Thyroid gland (tissue), 4 donors: ENCODE data around the gene ARHGEF11. TPM values are rescaled to one million over a fixed set of nuclear protein-coding genes. Genes with fewer than 3 reads are reported as not detected.

Source experiments
- DNase-seq, 2 donors: peaks; one replicate each; pipeline ENCODE4 v3.0.0-alpha.2; 2019
- H3K27ac ChIP-seq, 3 donors: fragments of 200-600 bp; sonication (generic); 1 replicate in 2 of 3; 2 replicates in 1 of 3; pipeline ENCODE4 v1.5.1; 2016 to 2019; ENCODE audit warnings: mild to moderate bottlenecking in 1 of 3, moderate library complexity in 1 of 3
- H3K27me3 ChIP-seq: fragments of 200-600 bp; sonication (generic); one replicate; pipeline ENCODE4 v1.5.1; 2019
- H3K36me3 ChIP-seq, 2 donors: fragments of 200-600 bp; sonication (generic); one replicate each; pipeline ENCODE4 v1.5.1; 2016 to 2019
- H3K4me1 ChIP-seq, 2 donors: fragments of 200-600 bp; sonication (generic); one replicate each; pipeline ENCODE4 v1.5.1; 2017 to 2019
- H3K4me3 ChIP-seq, 3 donors: fragments of 200-600 bp; sonication (generic); replicated peaks in 1 of 3; 1 replicate in 2 of 3; 2 replicates in 1 of 3; pipeline ENCODE4 v1.5.1; 2016; ENCODE audit warnings: mild to moderate bottlenecking in 1 of 3
- H3K9me3 ChIP-seq: fragments of 200-600 bp; sonication (generic); one replicate; pipeline ENCODE4 v1.5.1; 2017
- POLR2A ChIP-seq, 2 donors: fragments of 450-650 bp; IDR thresholded peaks; one replicate each; pipeline ENCODE4 v1.6.1; 2017; ENCODE audit warnings: antibody characterized with exemption in 2 of 2, mild to moderate bottlenecking in 2 of 2, moderate library complexity in 1 of 2
- WGBS, 2 donors: methylation state at CpG; one replicate each; pipeline ENCODE4 v1.1.5; 2017; 5-methylcytosine and 5-hydroxymethylcytosine counted together
- intact Hi-C: fragments of 100-400 bp; cut with DNase I; formaldehyde crosslinking; loops from one replicate; pipeline ENCODE4 v1.15.1; 2023
- total RNA-seq, 4 donors: library from RNA; depleted of rRNA; stranded (reverse); fragments of >200 nt; gene quantifications; one replicate each; pipeline ENCODE4 v1.2.3, GENCODE V29; 2016
- TF ChIP-seq, protein P1 (sequence below), 6 experiments: fragments of 200-600 bp in 3 of 6; fragments of 450-650 bp in 3 of 6; sonication (generic) in 3 of 6; IDR thresholded peaks; one replicate each; pipeline ENCODE4 v1.5.1; 2016 to 2019; ENCODE audit warnings: antibody characterized with exemption in 6 of 6, mild to moderate bottlenecking in 2 of 6, inconsistent platforms in 1 of 6, moderate library complexity in 1 of 6

The ARHGEF11 gene
- total RNA-seq, 4 donors from 2014 or later: 31.2 to 56.2 (median 47.4) TPM

DNA sequence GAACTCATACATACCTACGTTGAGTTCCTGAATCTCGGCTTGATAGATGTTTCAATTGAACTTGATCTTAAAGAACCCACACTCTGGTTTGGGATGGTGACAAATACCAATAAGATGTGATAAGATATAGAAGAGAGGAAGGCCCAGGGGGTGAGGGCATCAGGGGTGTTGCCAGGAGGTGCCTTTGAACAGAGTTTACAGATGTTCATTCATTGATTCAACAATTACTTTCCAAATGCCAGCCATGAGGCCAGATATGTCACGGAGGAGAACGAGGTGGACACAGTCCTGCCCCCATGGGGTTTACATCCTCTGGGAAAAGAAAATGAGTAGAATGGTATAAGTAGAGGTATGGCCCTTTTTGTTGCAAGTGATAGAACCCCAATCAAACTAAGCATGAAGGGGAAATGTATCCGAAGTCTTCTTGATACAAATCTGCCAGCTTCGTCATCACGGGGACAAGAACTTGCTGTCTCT is 124.5 kb downstream of the ARHGEF11 start:
- intact Hi-C loops: loop anchor here (10.0 kb wide), 1 partner anchor 154 kb away; no protein-coding TSS in a partner anchor
- Histone ChIP-seq H3K27ac (no peak overlapping the region), H3K4me1 (peaks cover 15 to 25% of the 10 kb centered on the region in 2 donors), H3K4me3 (no peak overlapping the region), H3K9me3 (no peaks in the 10 kb centered on the region), H3K36me3 (no peaks in the 10 kb centered on the region), H3K27me3 (peaks cover 16% of the 10 kb centered on the region)
- no peak for TF ChIP-seq POLR2A (IDR thresholded peaks at IDR 0.05)
- TF ChIP-seq, protein P1, sequence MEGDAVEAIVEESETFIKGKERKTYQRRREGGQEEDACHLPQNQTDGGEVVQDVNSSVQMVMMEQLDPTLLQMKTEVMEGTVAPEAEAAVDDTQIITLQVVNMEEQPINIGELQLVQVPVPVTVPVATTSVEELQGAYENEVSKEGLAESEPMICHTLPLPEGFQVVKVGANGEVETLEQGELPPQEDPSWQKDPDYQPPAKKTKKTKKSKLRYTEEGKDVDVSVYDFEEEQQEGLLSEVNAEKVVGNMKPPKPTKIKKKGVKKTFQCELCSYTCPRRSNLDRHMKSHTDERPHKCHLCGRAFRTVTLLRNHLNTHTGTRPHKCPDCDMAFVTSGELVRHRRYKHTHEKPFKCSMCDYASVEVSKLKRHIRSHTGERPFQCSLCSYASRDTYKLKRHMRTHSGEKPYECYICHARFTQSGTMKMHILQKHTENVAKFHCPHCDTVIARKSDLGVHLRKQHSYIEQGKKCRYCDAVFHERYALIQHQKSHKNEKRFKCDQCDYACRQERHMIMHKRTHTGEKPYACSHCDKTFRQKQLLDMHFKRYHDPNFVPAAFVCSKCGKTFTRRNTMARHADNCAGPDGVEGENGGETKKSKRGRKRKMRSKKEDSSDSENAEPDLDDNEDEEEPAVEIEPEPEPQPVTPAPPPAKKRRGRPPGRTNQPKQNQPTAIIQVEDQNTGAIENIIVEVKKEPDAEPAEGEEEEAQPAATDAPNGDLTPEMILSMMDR (IDR thresholded peaks at IDR 0.05): no peak
- no peak for DNase-seq
- 66 to 67% methylated on average over 7 of the region's 7 CpGs for WGBS, 2 donors

DNA sequence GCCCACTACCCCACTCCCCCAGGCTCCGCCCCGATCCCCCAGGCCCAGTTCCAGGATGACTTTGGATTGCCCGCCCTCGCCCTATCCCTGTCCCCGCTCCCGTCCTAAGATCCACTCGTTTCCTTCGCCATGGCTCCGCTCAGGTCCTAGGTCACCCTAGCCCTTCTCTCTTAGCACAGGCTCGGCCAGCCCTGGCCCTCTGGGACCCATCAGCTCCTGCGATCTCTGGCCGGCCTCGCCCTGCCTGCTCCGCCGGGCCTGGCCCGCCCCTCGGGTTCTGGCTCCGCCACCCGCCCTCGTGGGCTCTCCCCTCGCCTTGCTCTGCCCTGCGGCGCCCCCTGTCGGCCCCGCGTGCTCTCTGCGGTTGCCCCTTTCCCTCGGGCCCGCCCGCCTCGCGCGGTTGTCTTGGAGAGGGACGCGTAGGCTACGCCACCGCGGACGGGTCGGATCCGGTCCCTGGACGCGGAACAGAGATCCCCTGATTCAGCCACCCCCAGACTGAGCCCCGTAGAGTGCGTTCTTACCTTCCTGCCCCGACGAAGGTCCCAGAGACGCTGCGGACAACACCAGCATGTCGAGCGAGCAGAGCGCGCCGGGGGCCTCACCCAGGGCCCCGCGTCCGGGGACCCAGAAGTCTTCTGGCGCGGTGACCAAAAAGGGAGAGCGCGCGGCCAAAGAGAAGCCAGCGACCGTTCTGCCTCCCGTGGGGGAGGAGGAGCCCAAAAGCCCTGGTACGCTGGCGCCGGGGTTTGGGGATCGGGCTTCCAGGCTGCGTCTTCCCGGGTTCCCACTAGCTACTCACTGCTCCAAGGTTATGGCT is 125.1 kb downstream of the ARHGEF11 start, which contains the start of gene LRRC71:
TSS of gene LRRC71 (plus strand) at position 400 of the 820 bp plus-strand sequence. CDS start at position 572, 172 bp downstream.
- Histone ChIP-seq H3K4me3 (no peak within 1 kb of the TSS), H3K27ac (no peak within 1 kb of the TSS), H3K9me3 (no peaks in the 10 kb centered on the region), H3K27me3 (peaks cover 16% of the 10 kb centered on the region), H3K36me3 (no peaks in the 10 kb centered on the region), H3K4me1 (peaks cover 15 to 22% of the 10 kb centered on the region in 2 donors)
- peak; percentile 81 to 85 for DNase-seq
- TF ChIP-seq POLR2A (IDR thresholded peaks at IDR 0.05): no peak
- TF ChIP-seq, protein P1 (IDR thresholded peaks at IDR 0.05): peak; percentile 70 to 97 (median 95)
- intact Hi-C loops: loop anchor here (10.0 kb wide), 1 partner anchor 154 kb away; no protein-coding TSS in a partner anchor
- WGBS, 2 donors: 10 to 11% methylated on average over 45 to 46 of the region's 71 CpGs

DNA sequence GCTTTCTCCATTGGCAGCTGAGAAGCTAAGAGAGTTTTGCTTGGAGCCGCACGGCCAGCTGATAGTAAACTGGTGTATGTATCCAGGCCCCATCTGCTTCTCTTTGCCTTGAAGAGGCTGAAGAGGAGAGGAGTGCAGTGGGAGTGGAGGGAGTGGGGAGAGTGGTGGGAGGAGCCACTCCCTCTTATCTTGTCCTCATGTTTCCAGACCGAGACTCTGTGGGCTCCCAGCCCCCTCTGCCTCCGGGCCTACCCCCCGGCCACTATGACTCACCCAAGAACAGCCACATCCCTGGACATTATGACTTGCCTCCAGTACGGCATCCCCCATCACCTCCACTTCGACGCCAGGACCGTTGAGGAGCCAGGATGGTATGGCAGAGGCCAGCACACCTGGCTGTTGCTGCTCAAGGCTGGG is 131.1 kb downstream of the ARHGEF11 start:
- peaks cover 8 to 9% of the 10 kb centered on the region in 2 donors for H3K36me3 ChIP-seq
- H3K9me3 ChIP-seq: no peaks in the 10 kb centered on the region
- TF ChIP-seq, protein P1 (IDR thresholded peaks at IDR 0.05): no peak
- TF ChIP-seq POLR2A (IDR thresholded peaks at IDR 0.05): no peak
- DNase-seq: no peak
- WGBS, 2 donors: 86 to 90% methylated on average over 9 of the region's 9 CpGs
- no peaks in the 10 kb centered on the region for H3K27me3 ChIP-seq
- no peak overlapping the region for H3K27ac ChIP-seq
- H3K4me1 ChIP-seq: peaks cover 15 to 32% of the 10 kb centered on the region in 2 donors
- no peak overlapping the region for H3K4me3 ChIP-seq
- intact Hi-C loops: no loop called here

DNA sequence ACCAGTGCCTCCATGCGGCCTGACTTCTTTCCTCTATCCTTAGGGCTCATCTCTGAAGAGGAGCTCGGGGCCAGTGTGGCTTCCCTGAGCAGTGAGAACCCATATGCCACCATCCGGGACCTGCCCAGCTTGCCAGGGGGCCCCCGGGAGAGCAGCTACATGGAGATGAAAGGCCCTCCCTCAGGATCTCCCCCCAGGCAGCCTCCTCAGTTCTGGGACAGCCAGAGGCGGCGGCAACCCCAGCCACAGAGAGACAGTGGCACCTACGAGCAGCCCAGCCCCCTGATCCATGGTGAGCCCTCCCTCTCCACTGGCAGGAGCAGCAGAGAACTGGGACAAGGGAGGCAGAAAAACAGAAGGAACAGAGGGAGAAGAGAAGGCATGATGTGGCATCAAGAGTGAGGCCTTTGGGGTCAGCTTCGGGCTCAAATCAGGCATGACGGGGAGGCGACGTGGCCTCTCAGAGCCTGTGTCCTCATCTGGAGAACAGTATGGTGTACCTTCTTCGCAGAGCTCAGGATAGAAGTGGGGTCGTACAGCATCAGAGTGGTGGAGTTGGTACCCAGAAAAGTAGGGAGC is 131.6 kb downstream of the ARHGEF11 start:
- no peaks in the 10 kb centered on the region for H3K9me3 ChIP-seq
- DNase-seq: no peak
- intact Hi-C loops: no loop called here
- no peak overlapping the region for H3K4me3 ChIP-seq
- H3K36me3 ChIP-seq: peaks cover 8 to 9% of the 10 kb centered on the region in 2 donors
- 91 to 92% methylated on average over 12 to 13 of the region's 13 CpGs for WGBS, 2 donors
- no peaks in the 10 kb centered on the region for H3K27me3 ChIP-seq
- H3K4me1 ChIP-seq: peaks cover 15 to 32% of the 10 kb centered on the region in 2 donors
- TF ChIP-seq POLR2A (IDR thresholded peaks at IDR 0.05): no peak
- TF ChIP-seq, protein P1 (IDR thresholded peaks at IDR 0.05): no peak
- H3K27ac ChIP-seq: no peak overlapping the region
